GM23338 (cell line): ENCODE data around the gene TREM1. TPM values are rescaled to one million over a fixed set of nuclear protein-coding genes. Genes with fewer than 3 reads are reported as not detected.

ENCODE experiments used
- ATAC-seq: fragments of 200-7000 bp; cut with Tn5 transposase; 3 replicates; pipeline ENCODE4 v1.9.1; 2020
- DNase-seq: peaks from one replicate; pipeline ENCODE4 v3.0.0-alpha.2; 2015; ENCODE audit warnings: low spot score
- H2AFZ ChIP-seq: fragments of 200-600 bp; sonication (generic); 2 replicates; pipeline ENCODE4 v1.8.0; 2016; ENCODE audit warnings: antibody characterized with exemption, mild to moderate bottlenecking, moderate library complexity
- H3F3A ChIP-seq: fragments of 200-600 bp; sonication (generic); replicated peaks from 2 replicates; pipeline ENCODE4 v1.8.0; 2017; ENCODE audit warnings: antibody characterized with exemption, mixed run types, low read depth
- H3K27ac ChIP-seq: fragments of 200-600 bp; sonication (generic); 2 replicates; pipeline ENCODE4 v1.6.1; 2016; ENCODE audit warnings: low read depth
- H3K27me3 ChIP-seq: fragments of 200-600 bp; sonication (generic); 2 replicates; pipeline ENCODE4 v1.8.0; 2016; ENCODE audit warnings: mild to moderate bottlenecking, mixed run types, moderate library complexity; ENCODE audit not compliant: insufficient read depth
- H3K36me3 ChIP-seq: fragments of 200-600 bp; sonication (generic); 2 replicates; pipeline ENCODE4 v1.8.0; 2016; ENCODE audit warnings: mild to moderate bottlenecking; ENCODE audit not compliant: insufficient read depth
- H3K4me1 ChIP-seq: fragments of 200-600 bp; sonication (generic); 2 replicates; pipeline ENCODE4 v1.8.0; 2016; ENCODE audit warnings: mild to moderate bottlenecking, moderate library complexity; ENCODE audit not compliant: insufficient read depth
- H3K4me2 ChIP-seq: fragments of 200-600 bp; sonication (generic); 2 replicates; pipeline ENCODE4 v1.7.1; 2017; ENCODE audit warnings: mixed run types
- H3K4me3 ChIP-seq: fragments of 200-600 bp; sonication (generic); 2 replicates; pipeline ENCODE4 v1.6.1; 2016; ENCODE audit warnings: mixed run types
- H3K79me2 ChIP-seq: fragments of 200-600 bp; sonication (generic); replicated peaks from 2 replicates; pipeline ENCODE4 v1.8.0; 2017; ENCODE audit warnings: mild to moderate bottlenecking; ENCODE audit not compliant: insufficient read depth
- H3K9me2 ChIP-seq: fragments of 200-600 bp; sonication (generic); 2 replicates; pipeline ENCODE4 v1.8.0; 2017; ENCODE audit not compliant: insufficient read depth
- H4K20me1 ChIP-seq: fragments of 200-600 bp; sonication (generic); replicated peaks from 2 replicates; pipeline ENCODE4 v1.8.0; 2017; ENCODE audit warnings: mild to moderate bottlenecking; ENCODE audit not compliant: insufficient read depth
- H3K27ac Mint-ChIP-seq: 2 replicates; pipeline ENCODE4 v1.8.0; 2020; ENCODE audit warnings: inconsistent platforms, mild to moderate bottlenecking, moderate library complexity, mixed read lengths
- H3K27me3 Mint-ChIP-seq: 3 replicates; pipeline ENCODE4 v1.8.0; 2022; ENCODE audit warnings: low read depth, mild to moderate bottlenecking, moderate library complexity, mixed read lengths, inconsistent platforms; ENCODE audit not compliant: insufficient read depth, poor library complexity
- H3K36me3 Mint-ChIP-seq: 3 replicates; pipeline ENCODE4 v1.8.0; 2021; ENCODE audit warnings: low read depth, mild to moderate bottlenecking, inconsistent platforms, moderate library complexity, mixed read lengths
- H3K4me1 Mint-ChIP-seq: 3 replicates; pipeline ENCODE4 v1.8.0; 2020; ENCODE audit warnings: mild to moderate bottlenecking, inconsistent platforms, mixed read lengths
- H3K4me3 Mint-ChIP-seq: 3 replicates; pipeline ENCODE4 v1.8.0; 2021; ENCODE audit warnings: moderate library complexity, mild to moderate bottlenecking, inconsistent platforms, mixed read lengths
- H3K9me3 Mint-ChIP-seq: 3 replicates; pipeline ENCODE4 v1.8.0; 2020; ENCODE audit warnings: moderate library complexity, mild to moderate bottlenecking, inconsistent platforms, mixed read lengths
- CREB1 ChIP-seq: fragments of 250-450 bp; sonication (Bioruptor Pico); IDR thresholded peaks from 2 replicates; pipeline ENCODE4 v1.5.0; 2020; ENCODE audit warnings: low read depth, mild to moderate bottlenecking, moderate library complexity
- ETS1 ChIP-seq: IDR thresholded peaks from 2 replicates; pipeline ENCODE4 v1.6.1; 2016; ENCODE audit warnings: antibody characterized with exemption
- EZH2 ChIP-seq: fragments of 200-600 bp; sonication (generic); IDR thresholded peaks from one replicate; pipeline ENCODE4 v1.8.0; 2017; ENCODE audit warnings: antibody characterized with exemption, mild to moderate bottlenecking, low read depth; ENCODE audit not compliant: unreplicated experiment
- EZH2phosphoT487 ChIP-seq: fragments of 200-600 bp; sonication (generic); IDR thresholded peaks from one replicate; pipeline ENCODE4 v1.8.1; 2018; ENCODE audit warnings: antibody characterized with exemption; ENCODE audit not compliant: unreplicated experiment
- JUNB ChIP-seq: IDR thresholded peaks from one replicate; pipeline ENCODE4 v1.6.1; 2016; ENCODE audit warnings: antibody characterized with exemption; ENCODE audit not compliant: unreplicated experiment
- NANOG ChIP-seq: IDR thresholded peaks from 2 replicates; pipeline ENCODE4 v1.6.1; 2016; ENCODE audit warnings: antibody characterized with exemption, borderline replicate concordance
- POLR2AphosphoS5 ChIP-seq: IDR thresholded peaks from 2 replicates; pipeline ENCODE4 v1.6.1; 2016; ENCODE audit warnings: antibody characterized with exemption, low read depth
- STAT1 ChIP-seq: IDR thresholded peaks from one replicate; pipeline ENCODE4 v1.6.1; 2016; ENCODE audit warnings: antibody characterized with exemption; ENCODE audit not compliant: unreplicated experiment
- ZNF114 ChIP-seq: fragments of 250-450 bp; sonication (Bioruptor Pico); IDR thresholded peaks from 2 replicates; pipeline ENCODE4 v1.5.0; 2020; ENCODE audit warnings: mild to moderate bottlenecking, moderate library complexity
- ZNF331 ChIP-seq: fragments of 250-450 bp; sonication (Bioruptor Pico); IDR thresholded peaks from 2 replicates; pipeline ENCODE4 v1.5.0; 2020; ENCODE audit warnings: low read depth, mild to moderate bottlenecking, moderate library complexity
- ZNF462 ChIP-seq: fragments of 250-450 bp; sonication (Bioruptor Pico); IDR thresholded peaks from 2 replicates; pipeline ENCODE4 v1.5.0; 2020; ENCODE audit warnings: mild to moderate bottlenecking, moderate library complexity
- polyA plus RNA-seq: library from polyadenylated mRNA; unstranded; fragments of >200 nt; fragmentation: Nextera tagmentation; extraction: Ambion mirVana; gene quantifications from 2 replicates; pipeline ENCODE4 v1.2.1, GENCODE V29; 2016
- total RNA-seq: library from RNA; depleted of rRNA; stranded (reverse); fragments of >200 nt; shearing (Covaris generic); gene quantifications from 2 replicates; pipeline ENCODE4 v1.2.3, GENCODE V29; 2014
- TF ChIP-seq, protein P1 (sequence below), 2 experiments: fragments of 200-600 bp in 1 of 2; sonication (generic) in 1 of 2; conservative IDR thresholded peaks; 2 replicates each; pipeline versions ENCODE4 v1.5.1 to v1.6.1; 2016 to 2017; ENCODE audit warnings: antibody characterized with exemption in 2 of 2, low read depth in 2 of 2, mild to moderate bottlenecking in 2 of 2, moderate library complexity in 1 of 2
- TF ChIP-seq, protein P2 (sequence below): IDR thresholded peaks from one replicate; pipeline ENCODE4 v1.6.1; 2018; ENCODE audit warnings: antibody characterized with exemption; ENCODE audit not compliant: unreplicated experiment

TREM1 gene
- total and polyA plus RNA-seq, 2 experiments from 2014 or later, result not detected

- Histone ChIP-seq H3K9me2 (no peaks in the 10 kb centered on the region), H3K4me2 (peak overlapping the region; percentile 77), H3K4me3 (peak overlapping the region; percentile 39), H4K20me1 (no peaks in the 10 kb centered on the region), H3K27ac (no peak overlapping the region), H2AFZ (peak overlapping the region; percentile 92), H3K27me3 (no peaks in the 10 kb centered on the region; the same call in none of the 2 replicates), H3K4me1 (peaks cover 5% of the 10 kb centered on the region; the same call in 1 of the 2 replicates), H3K36me3 (no peaks in the 10 kb centered on the region), H3F3A (no peaks in the 10 kb centered on the region), H3K79me2 (no peaks in the 10 kb centered on the region)
- Mint-ChIP-seq H3K4me3 (peak overlapping the region; percentile 55), H3K27me3 (no peaks in the 10 kb centered on the region), H3K36me3 (no peaks in the 10 kb centered on the region), H3K27ac (no peak overlapping the region), H3K4me1 (peaks cover 8% of the 10 kb centered on the region), H3K9me3 (no peaks in the 10 kb centered on the region)
- no peak for TF ChIP-seq STAT1
- no peak for TF ChIP-seq POLR2AphosphoS5
- TF ChIP-seq, protein P1, sequence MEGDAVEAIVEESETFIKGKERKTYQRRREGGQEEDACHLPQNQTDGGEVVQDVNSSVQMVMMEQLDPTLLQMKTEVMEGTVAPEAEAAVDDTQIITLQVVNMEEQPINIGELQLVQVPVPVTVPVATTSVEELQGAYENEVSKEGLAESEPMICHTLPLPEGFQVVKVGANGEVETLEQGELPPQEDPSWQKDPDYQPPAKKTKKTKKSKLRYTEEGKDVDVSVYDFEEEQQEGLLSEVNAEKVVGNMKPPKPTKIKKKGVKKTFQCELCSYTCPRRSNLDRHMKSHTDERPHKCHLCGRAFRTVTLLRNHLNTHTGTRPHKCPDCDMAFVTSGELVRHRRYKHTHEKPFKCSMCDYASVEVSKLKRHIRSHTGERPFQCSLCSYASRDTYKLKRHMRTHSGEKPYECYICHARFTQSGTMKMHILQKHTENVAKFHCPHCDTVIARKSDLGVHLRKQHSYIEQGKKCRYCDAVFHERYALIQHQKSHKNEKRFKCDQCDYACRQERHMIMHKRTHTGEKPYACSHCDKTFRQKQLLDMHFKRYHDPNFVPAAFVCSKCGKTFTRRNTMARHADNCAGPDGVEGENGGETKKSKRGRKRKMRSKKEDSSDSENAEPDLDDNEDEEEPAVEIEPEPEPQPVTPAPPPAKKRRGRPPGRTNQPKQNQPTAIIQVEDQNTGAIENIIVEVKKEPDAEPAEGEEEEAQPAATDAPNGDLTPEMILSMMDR (conservative IDR thresholded peaks at IDR 0.05; ENCODE audit: low read depth in 2 of 2), result no peak
- no peak for TF ChIP-seq EZH2phosphoT487
- TF ChIP-seq CREB1 (CRISPR knock-in tag), result no peak
- no peak for TF ChIP-seq EZH2
- TF ChIP-seq ZNF331 (CRISPR knock-in tag), result no peak
- TF ChIP-seq ETS1, result no peak
- TF ChIP-seq, protein P2, sequence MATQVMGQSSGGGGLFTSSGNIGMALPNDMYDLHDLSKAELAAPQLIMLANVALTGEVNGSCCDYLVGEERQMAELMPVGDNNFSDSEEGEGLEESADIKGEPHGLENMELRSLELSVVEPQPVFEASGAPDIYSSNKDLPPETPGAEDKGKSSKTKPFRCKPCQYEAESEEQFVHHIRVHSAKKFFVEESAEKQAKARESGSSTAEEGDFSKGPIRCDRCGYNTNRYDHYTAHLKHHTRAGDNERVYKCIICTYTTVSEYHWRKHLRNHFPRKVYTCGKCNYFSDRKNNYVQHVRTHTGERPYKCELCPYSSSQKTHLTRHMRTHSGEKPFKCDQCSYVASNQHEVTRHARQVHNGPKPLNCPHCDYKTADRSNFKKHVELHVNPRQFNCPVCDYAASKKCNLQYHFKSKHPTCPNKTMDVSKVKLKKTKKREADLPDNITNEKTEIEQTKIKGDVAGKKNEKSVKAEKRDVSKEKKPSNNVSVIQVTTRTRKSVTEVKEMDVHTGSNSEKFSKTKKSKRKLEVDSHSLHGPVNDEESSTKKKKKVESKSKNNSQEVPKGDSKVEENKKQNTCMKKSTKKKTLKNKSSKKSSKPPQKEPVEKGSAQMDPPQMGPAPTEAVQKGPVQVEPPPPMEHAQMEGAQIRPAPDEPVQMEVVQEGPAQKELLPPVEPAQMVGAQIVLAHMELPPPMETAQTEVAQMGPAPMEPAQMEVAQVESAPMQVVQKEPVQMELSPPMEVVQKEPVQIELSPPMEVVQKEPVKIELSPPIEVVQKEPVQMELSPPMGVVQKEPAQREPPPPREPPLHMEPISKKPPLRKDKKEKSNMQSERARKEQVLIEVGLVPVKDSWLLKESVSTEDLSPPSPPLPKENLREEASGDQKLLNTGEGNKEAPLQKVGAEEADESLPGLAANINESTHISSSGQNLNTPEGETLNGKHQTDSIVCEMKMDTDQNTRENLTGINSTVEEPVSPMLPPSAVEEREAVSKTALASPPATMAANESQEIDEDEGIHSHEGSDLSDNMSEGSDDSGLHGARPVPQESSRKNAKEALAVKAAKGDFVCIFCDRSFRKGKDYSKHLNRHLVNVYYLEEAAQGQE, result no peak
- no peak for TF ChIP-seq ZNF462 (CRISPR knock-in tag)
- TF ChIP-seq ZNF114, result no peak
- no peak for TF ChIP-seq JUNB
- TF ChIP-seq NANOG, result no peak
- peak; percentile 19 for ATAC-seq
- DNase-seq, result no peak
These were observed 31.8 kb upstream of the TREM1 start for GRCh38 chr6:41318261-41318653.
